ENCODE data around the gene EEF1B2. TPM values are rescaled to one million over a fixed set of nuclear protein-coding genes. Genes with fewer than 3 reads are reported as not detected.

EEF1B2 gene
- total RNA-seq, 1 donor from 2014 or later: 436 TPM

Other genes with a start within 250 kb of the EEF1B2 start
- gene INO80D, start 73.7 kb upstream of the EEF1B2 start, total RNA-seq: 14.5 to 18.5 TPM (median 15.6 TPM) in 3 replicates
- gene NDUFS1, start 451 bp upstream of the EEF1B2 start, total RNA-seq: 81.5 to 99.5 TPM (median 82.7 TPM) in 3 replicates
- gene ZDBF2, start 114.8 kb downstream of the EEF1B2 start, total RNA-seq: 24.8 to 28.9 TPM (median 26.3 TPM) in 3 replicates